Upper lobe of left lung (tissue), 4 donors: ENCODE measurements around the gene CFAP100.

Experiments
- CTCF ChIP-seq, 6 experiments: fragments of 450-650 bp in 4 of 6; fragments of 200-600 bp in 2 of 6; sonication (generic) in 2 of 6; IDR thresholded peaks; one replicate each; pipeline ENCODE4 v1.5.1; 2016 to 2019; ENCODE audit warnings: antibody characterized with exemption in 6 of 6
- EP300 ChIP-seq, 4 donors: sonication (generic); formaldehyde crosslinking; IDR thresholded peaks; one replicate each; pipeline ENCODE4 v1.5.1; 2017; ENCODE audit warnings: antibody characterized with exemption in 4 of 4, control low read depth in 2 of 4
- POLR2A ChIP-seq, 4 donors: fragments of 450-650 bp; IDR thresholded peaks; one replicate each; pipeline ENCODE4 v1.5.1; 2016 to 2017; ENCODE audit warnings: antibody characterized with exemption in 4 of 4, mild to moderate bottlenecking in 2 of 4
- POLR2AphosphoS5 ChIP-seq, 2 donors: sonication (generic); formaldehyde crosslinking; IDR thresholded peaks; one replicate each; pipeline ENCODE4 v1.5.1; 2017; ENCODE audit warnings: antibody characterized with exemption in 2 of 2

GRCh38 chr3:126467611-126467955 lies 72.9 kb downstream of the CFAP100 start:
- no peak for TF ChIP-seq POLR2A (IDR thresholded peaks at IDR 0.05)
- no peak for TF ChIP-seq CTCF (IDR thresholded peaks at IDR 0.05)
- TF ChIP-seq EP300 (IDR thresholded peaks at IDR 0.05), result no peak
- TF ChIP-seq POLR2AphosphoS5 (IDR thresholded peaks at IDR 0.05), result no peak
